Fibroblast of lung (primary cell): ENCODE results near the gene EIF5A2.
"Not testable (repeated sequence)": the region's sequence is repeated elsewhere in the genome, so short reads cannot be mapped to it uniquely, and the experiment has no call there.

Experiments
- CTCF ChIP-seq, 2 donors: IDR thresholded peaks in 1 of 2; conservative IDR thresholded peaks in 1 of 2; 1 replicate in 1 of 2; 2 replicates in 1 of 2; pipeline ENCODE4 v1.5.1; 2011 to 2012; ENCODE audit warnings: low read length in 2 of 2, control low read depth in 1 of 2, inconsistent platforms in 1 of 2, low read depth in 1 of 2, mild to moderate bottlenecking in 1 of 2
- EZH2 ChIP-seq: IDR thresholded peaks from 2 replicates; pipeline ENCODE4 v1.5.1; 2012; ENCODE audit warnings: low read length, control low read depth, mild to moderate bottlenecking; ENCODE audit errors: missing control alignments

- not testable (repeated sequence) for TF ChIP-seq EZH2; CTCF (conservative IDR thresholded peaks at IDR 0.05 in 1 of 2, IDR thresholded peaks at IDR 0.05 in 1 of 2; ENCODE audit: low read depth in 1 of 2, low read length in 2 of 2)
These were observed 31.1 kb downstream of the EIF5A2 start for GRCh38 chr3:170877311-170877710.
